NCI-H446 treated with DMSO at 0.1 percent for 48 hours (cell line): Measurements from ENCODE around the gene ARID3A.
A peak's percentile ranks its signal among the peaks of the same experiment; 100 is the strongest.

ENCODE experiments used
- DNase-seq: peaks from one replicate; lab custom pipeline; 2025; lab: John Stamatoyannopoulos, UW

ARID3A gene

GRCh38 chr19:931860-932647 lies 6.2 kb downstream of the ARID3A start:
- no peak for DNase-seq

- no peak for DNase-seq
Measured at GRCh38 chr19:932648-933552, 7.1 kb downstream of the ARID3A start.

- no peak for DNase-seq
Measured at GRCh38 chr19:933553-933882, 7.7 kb downstream of the ARID3A start.

GRCh38 chr19:934197-934840 lies 8.5 kb downstream of the ARID3A start:
- DNase-seq: no peak

GRCh38 chr19:934865-935479 lies 9.1 kb downstream of the ARID3A start:
- DNase-seq: peak; percentile 83

GRCh38 chr19:936175-936546 lies 10.3 kb downstream of the ARID3A start:
- DNase-seq: no peak

GRCh38 chr19:937259-937694 lies 11.4 kb downstream of the ARID3A start:
- no peak for DNase-seq

- no peak for DNase-seq
Measured at GRCh38 chr19:938233-938923, 12.5 kb downstream of the ARID3A start.

- no peak for DNase-seq
Measured at GRCh38 chr19:939439-939838, 13.6 kb downstream of the ARID3A start.

GRCh38 chr19:939922-940321 lies 14.1 kb downstream of the ARID3A start:
- no peak for DNase-seq

- DNase-seq: peak; percentile 88
Measured at GRCh38 chr19:940591-941291, 14.9 kb downstream of the ARID3A start.

- DNase-seq: no peak
Measured at GRCh38 chr19:941292-942132, 15.7 kb downstream of the ARID3A start.

- no peak for DNase-seq
Measured at GRCh38 chr19:942133-942645, 16.4 kb downstream of the ARID3A start.

GRCh38 chr19:943551-944170 lies 17.8 kb downstream of the ARID3A start:
- no peak for DNase-seq

- no peak for DNase-seq
Measured at GRCh38 chr19:944171-944567, 18.3 kb downstream of the ARID3A start.

GRCh38 chr19:944663-945241 lies 18.9 kb downstream of the ARID3A start:
- DNase-seq: no peak

GRCh38 chr19:945401-946252 lies 19.8 kb downstream of the ARID3A start:
- no peak for DNase-seq

- DNase-seq: no peak
Measured at GRCh38 chr19:947090-947706, 21.4 kb downstream of the ARID3A start.
